Choroid plexus epithelial cell (primary cell): ENCODE results near the gene HINT2.

ENCODE experiments used
- DNase-seq: peaks from one replicate; pipeline ENCODE4 v3.0.0-alpha.2; 2010; ENCODE audit warnings: low read depth
- H3K4me3 ChIP-seq: 2 replicates; pipeline ENCODE4 v1.5.1; 2011; ENCODE audit warnings: low read depth, mild to moderate bottlenecking, control low read depth, low read length, moderate library complexity
- CTCF ChIP-seq: conservative IDR thresholded peaks from 2 replicates; pipeline ENCODE4 v1.5.1; 2011; ENCODE audit warnings: low read depth, mild to moderate bottlenecking, control low read depth, inconsistent platforms, low read length, moderate library complexity

Gene HINT2

GRCh38 chr9:35858458-35858857, 43.6 kb upstream of the HINT2 start:
- H3K4me3 ChIP-seq, result no peak overlapping the region
- DNase-seq, result no peak
- TF ChIP-seq CTCF, result no peak

GRCh38 chr9:35856882-35857281, 42.0 kb upstream of the HINT2 start:
- no peak overlapping the region for H3K4me3 ChIP-seq
- DNase-seq, result no peak
- TF ChIP-seq CTCF, result no peak

GRCh38 chr9:35856206-35856605, 41.4 kb upstream of the HINT2 start:
- H3K4me3 ChIP-seq, result no peak overlapping the region
- TF ChIP-seq CTCF, result no peak
- DNase-seq, result no peak

DNA sequence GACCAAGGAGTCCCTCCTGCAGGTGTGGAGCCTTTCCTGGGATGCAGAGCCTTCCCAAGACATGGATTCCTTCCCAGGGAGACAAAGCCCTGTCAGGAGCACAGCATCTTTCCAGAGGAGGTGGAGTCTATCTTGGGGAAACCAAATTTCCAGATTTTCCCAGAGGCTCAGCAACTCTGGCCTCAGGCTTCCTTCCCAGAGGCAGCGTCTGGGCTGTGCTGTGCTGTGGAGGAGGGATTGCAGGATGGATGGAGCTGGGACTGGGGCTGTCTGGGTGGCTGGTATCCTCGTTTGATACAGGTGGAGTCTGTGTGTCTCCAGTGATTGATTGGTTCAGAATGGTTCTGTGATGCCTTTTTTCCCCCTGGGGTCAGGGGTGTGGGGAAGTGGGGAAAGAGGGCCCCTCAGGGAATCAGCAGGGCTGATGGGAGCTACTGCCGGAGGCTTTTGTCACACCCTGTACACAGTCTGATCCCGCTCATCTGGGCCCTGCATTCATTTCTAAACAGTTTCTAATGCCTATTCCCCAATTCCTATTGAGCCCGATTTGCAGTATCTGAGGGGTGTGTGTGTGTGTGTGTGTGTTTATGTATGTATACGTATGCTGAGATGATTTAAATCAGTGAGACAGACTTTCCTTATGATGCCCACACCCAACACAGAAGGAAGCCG, 39.4 kb upstream of the HINT2 start:
- H3K4me3 ChIP-seq, result no peak overlapping the region
- DNase-seq, result no peak
- no peak for TF ChIP-seq CTCF

- H3K4me3 ChIP-seq, result no peak overlapping the region
- no peak for DNase-seq
- TF ChIP-seq CTCF, result no peak
Observed at GRCh38 chr9:35852876-35853865, 38.3 kb upstream of the HINT2 start.

DNA sequence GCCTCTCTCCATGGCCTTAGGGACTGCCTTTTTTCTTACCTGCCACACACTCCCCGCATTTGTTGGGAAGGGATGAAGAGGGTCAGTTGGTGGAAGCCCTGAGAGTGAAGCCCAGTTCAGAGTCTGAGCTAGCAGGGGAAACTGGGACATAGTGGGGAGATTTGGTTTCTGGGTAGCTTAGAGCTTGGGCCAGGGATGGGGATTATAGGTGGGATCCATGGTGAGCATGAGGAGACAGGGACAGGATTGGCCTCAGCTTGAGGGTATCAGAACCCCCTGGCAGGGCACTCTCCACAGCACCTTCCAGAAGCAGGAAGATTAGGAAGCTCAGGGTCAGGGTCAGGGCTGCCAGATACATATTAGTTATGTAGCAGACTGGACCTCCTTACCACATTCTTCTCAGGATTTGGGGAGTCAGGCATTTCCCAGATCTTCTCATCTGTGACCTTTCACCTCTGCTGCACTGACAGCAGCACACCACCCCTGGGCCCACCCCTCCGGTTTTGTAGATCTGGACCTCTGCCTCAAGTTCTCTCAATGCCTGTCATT, 37.5 kb upstream of the HINT2 start:
- no peak overlapping the region for H3K4me3 ChIP-seq
- TF ChIP-seq CTCF, result no peak
- no peak for DNase-seq
